Adrenal gland (tissue), 5 donors: ENCODE data around the gene PRKD1.

Source experiments
- POLR2A ChIP-seq, 2 donors: fragments of 450-650 bp; IDR thresholded peaks; one replicate each; pipeline ENCODE4 v1.6.1; 2017; ENCODE audit warnings: antibody characterized with exemption in 2 of 2, mild to moderate bottlenecking in 2 of 2, moderate library complexity in 1 of 2
- TF ChIP-seq, protein P1 (sequence below), 6 experiments: fragments of 450-650 bp in 4 of 6; fragments of 200-600 bp in 2 of 6; sonication (generic) in 1 of 6; IDR thresholded peaks; 1 replicate in 5 of 6; 2 replicates in 1 of 6; pipeline versions ENCODE4 v1.5.1 to v1.8.0; 2016 to 2021; ENCODE audit warnings: antibody characterized with exemption in 6 of 6, mild to moderate bottlenecking in 2 of 6, moderate library complexity in 1 of 6
- donor health status: DM: no; HTN: no; CAD: no.

DNA sequence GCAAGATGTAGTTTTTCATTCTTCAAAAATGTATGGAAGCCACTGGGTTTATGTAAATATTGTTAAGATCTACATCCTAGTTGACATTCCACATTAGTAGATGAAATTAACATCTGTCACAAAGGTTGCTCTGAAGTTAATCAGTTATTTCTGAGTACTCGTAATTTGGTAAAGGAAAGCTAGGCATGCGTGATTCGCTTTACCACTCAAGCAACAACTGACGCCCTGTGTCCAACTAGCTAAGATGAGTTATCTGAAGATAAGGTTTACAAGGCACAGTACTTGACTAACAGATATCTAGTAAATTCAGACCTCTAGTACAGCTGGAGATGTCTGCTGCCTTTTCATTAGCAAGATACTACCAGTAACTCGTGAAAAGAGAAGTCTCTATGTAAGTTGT is 14.1 kb downstream of the PRKD1 start:
- TF ChIP-seq, protein P1, sequence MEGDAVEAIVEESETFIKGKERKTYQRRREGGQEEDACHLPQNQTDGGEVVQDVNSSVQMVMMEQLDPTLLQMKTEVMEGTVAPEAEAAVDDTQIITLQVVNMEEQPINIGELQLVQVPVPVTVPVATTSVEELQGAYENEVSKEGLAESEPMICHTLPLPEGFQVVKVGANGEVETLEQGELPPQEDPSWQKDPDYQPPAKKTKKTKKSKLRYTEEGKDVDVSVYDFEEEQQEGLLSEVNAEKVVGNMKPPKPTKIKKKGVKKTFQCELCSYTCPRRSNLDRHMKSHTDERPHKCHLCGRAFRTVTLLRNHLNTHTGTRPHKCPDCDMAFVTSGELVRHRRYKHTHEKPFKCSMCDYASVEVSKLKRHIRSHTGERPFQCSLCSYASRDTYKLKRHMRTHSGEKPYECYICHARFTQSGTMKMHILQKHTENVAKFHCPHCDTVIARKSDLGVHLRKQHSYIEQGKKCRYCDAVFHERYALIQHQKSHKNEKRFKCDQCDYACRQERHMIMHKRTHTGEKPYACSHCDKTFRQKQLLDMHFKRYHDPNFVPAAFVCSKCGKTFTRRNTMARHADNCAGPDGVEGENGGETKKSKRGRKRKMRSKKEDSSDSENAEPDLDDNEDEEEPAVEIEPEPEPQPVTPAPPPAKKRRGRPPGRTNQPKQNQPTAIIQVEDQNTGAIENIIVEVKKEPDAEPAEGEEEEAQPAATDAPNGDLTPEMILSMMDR (IDR thresholded peaks at IDR 0.05) = no peak
- TF ChIP-seq POLR2A (IDR thresholded peaks at IDR 0.05) = no peak
